Osteoblast (primary cell): Measurements from ENCODE around the gene PIP5KL1. TPM values are rescaled to one million over a fixed set of nuclear protein-coding genes. Genes with fewer than 3 reads are reported as not detected.
A peak's percentile ranks its signal among the peaks of the same experiment; 100 is the strongest.

Source experiments
- DNase-seq: peaks from one replicate; pipeline ENCODE4 v3.0.0; 2011; ENCODE audit warnings: low spot score, mixed read lengths; ENCODE audit not compliant: insufficient read length; ENCODE audit errors: missing footprints
- H2AFZ ChIP-seq: 2 replicates; pipeline ENCODE4 v1.6.0; 2011; ENCODE audit warnings: mild to moderate bottlenecking, low read length
- H3K27ac ChIP-seq: 2 replicates; pipeline ENCODE4 v1.5.1; 2011; ENCODE audit warnings: mild to moderate bottlenecking, low read depth, low read length, moderate library complexity
- H3K27me3 ChIP-seq: 2 replicates; pipeline ENCODE4 v1.6.0; 2012; ENCODE audit warnings: mild to moderate bottlenecking, control low read depth, inconsistent platforms, low read length, moderate library complexity; ENCODE audit not compliant: insufficient read depth
- H3K36me3 ChIP-seq: 2 replicates; pipeline ENCODE4 v1.5.1; 2011; ENCODE audit warnings: mild to moderate bottlenecking, low read length, control low read depth, moderate library complexity; ENCODE audit not compliant: insufficient read depth
- H3K4me1 ChIP-seq: 2 replicates; pipeline ENCODE4 v1.5.1; 2011; ENCODE audit warnings: mild to moderate bottlenecking, low read length, control low read depth, moderate library complexity; ENCODE audit not compliant: insufficient read depth
- H3K4me2 ChIP-seq: 2 replicates; pipeline ENCODE4 v1.6.0; 2011; ENCODE audit warnings: mild to moderate bottlenecking, low read length; ENCODE audit not compliant: insufficient read depth
- H3K4me3 ChIP-seq: fragments of 200-600 bp; sonication (generic); 3 replicates; pipeline ENCODE4 v1.5.1; 2012; ENCODE audit warnings: mild to moderate bottlenecking, low read length, inconsistent platforms; ENCODE audit not compliant: insufficient read depth
- H3K79me2 ChIP-seq: 2 replicates; pipeline ENCODE4 v1.6.0; 2012; ENCODE audit warnings: mild to moderate bottlenecking, low read length, control low read depth, inconsistent platforms; ENCODE audit not compliant: insufficient read depth
- H3K9me3 ChIP-seq: 2 replicates; pipeline ENCODE4 v1.5.1; 2011; ENCODE audit warnings: low read depth, low read length, control low read depth
- H4K20me1 ChIP-seq: 2 replicates; pipeline ENCODE4 v1.6.0; 2012; ENCODE audit warnings: mild to moderate bottlenecking, low read length, control low read depth; ENCODE audit not compliant: insufficient read depth
- total RNA-seq: library from RNA; depleted of rRNA; stranded (reverse); fragments of >200 nt; gene quantifications from 2 replicates; pipeline ENCODE4 v1.2.3, GENCODE V29; 2012
- TF ChIP-seq, protein P1 (sequence below): IDR thresholded peaks from 2 replicates; pipeline ENCODE4 v1.5.1; 2011; ENCODE audit warnings: mild to moderate bottlenecking, low read depth, low read length, moderate library complexity; ENCODE audit errors: extremely low read depth

Gene PIP5KL1
- total RNA-seq, 1 donor = 2.2 TPM

DNA sequence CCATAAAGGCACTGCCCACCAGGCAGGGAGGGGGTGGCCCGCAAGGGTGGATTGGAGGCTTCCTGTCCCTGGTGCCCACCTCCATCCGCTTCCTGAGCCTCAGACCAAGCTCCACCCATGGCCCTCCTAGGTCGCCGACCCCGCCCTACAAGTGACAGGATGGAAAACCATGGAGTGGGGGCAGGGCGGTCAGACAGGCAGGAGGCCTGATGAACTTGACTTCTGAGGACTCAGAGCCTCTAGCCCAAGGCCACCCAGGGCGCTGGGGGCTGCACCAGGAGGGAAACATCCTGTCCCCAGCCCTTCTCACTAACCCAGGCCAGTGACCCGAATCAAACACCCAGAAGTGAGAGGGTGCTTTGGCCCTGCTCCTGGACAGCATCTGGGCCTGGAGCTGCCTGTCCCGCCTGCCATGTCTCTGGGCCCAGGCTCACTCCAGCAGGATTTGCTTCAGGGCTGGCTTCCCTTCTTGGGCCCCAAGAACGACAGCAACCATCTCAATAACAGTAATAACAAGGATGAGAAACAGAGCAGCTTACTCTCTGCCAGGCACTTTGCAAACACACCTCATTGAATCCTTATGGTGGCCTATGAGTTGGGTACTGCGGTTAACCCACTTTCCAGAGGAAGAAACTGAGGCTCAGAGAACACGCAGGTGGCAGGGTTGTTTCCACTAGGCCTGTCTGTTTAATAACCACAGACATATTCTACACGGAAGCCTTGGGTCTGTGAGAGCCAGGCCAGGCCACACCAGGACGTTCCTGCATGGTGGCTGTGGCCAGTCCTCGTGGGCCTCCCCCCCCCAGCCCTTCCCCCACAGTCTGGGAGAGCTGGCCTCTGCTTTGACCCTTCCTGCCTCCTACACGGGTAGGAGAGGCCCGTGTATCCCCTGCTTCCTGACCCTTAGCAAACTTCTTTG is 26.8 kb downstream of the PIP5KL1 start:
- no peak overlapping the region for H3K4me2 ChIP-seq
- peaks cover 19% of the 10 kb centered on the region for H3K4me1 ChIP-seq
- no peaks in the 10 kb centered on the region for H3K9me3 ChIP-seq
- no peak overlapping the region for H3K27ac ChIP-seq
- H3K79me2 ChIP-seq = peaks cover 2% of the 10 kb centered on the region
- H2AFZ ChIP-seq = no peak overlapping the region
- no peak overlapping the region for H3K4me3 ChIP-seq
- DNase-seq = peak; percentile 73
- TF ChIP-seq, protein P1, sequence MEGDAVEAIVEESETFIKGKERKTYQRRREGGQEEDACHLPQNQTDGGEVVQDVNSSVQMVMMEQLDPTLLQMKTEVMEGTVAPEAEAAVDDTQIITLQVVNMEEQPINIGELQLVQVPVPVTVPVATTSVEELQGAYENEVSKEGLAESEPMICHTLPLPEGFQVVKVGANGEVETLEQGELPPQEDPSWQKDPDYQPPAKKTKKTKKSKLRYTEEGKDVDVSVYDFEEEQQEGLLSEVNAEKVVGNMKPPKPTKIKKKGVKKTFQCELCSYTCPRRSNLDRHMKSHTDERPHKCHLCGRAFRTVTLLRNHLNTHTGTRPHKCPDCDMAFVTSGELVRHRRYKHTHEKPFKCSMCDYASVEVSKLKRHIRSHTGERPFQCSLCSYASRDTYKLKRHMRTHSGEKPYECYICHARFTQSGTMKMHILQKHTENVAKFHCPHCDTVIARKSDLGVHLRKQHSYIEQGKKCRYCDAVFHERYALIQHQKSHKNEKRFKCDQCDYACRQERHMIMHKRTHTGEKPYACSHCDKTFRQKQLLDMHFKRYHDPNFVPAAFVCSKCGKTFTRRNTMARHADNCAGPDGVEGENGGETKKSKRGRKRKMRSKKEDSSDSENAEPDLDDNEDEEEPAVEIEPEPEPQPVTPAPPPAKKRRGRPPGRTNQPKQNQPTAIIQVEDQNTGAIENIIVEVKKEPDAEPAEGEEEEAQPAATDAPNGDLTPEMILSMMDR = no peak
- H3K27me3 ChIP-seq = no peaks in the 10 kb centered on the region
- no peaks in the 10 kb centered on the region for H4K20me1 ChIP-seq
- peaks cover 5% of the 10 kb centered on the region for H3K36me3 ChIP-seq

DNA sequence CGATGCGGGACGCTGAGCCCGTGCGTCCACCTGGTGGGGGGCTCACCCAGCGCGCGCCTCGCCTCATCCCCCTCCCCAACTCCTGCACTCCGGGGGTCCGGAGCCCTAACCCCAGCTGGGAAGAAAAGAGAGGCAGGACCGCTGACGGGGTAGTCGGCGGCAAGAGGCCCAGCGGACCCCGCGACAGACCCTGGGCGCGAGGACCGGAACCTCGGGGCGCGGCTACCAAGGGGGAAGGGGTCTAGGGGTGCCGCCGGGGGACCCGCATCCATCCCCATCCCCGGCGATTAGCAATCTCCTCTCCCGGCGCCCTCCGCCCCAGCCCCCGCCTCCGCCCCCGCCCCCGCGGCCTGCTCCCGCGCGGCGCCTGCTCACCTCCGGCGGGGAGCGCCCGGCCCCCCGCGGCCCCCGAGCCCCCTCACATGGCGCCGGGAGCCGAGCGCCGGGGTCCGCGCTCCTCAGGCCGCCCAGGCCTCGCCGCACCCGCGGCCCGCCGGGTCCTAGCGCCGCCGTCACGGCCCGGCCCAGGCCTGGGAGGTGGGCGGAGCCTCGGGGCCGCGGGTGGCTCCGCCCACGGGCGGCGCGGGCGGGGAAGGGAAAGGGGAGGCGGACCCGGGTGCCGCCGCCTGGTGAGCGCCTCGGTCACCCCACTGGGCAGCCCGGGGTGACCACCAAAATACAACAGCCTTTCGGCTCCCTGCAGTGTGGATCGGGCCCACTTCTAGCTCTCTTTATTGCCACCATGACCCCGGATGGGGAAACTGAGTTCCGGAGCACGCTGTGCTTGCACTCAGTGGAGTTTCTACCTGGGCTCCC is 31.2 kb downstream of the PIP5KL1 start, which contains the start of gene ST6GALNAC6:
Gene ST6GALNAC6, minus strand, starts transcription at position 476 of the 816 bp plus-strand sequence. CDS start 1,622 bp downstream, outside the sequence.
- Histone ChIP-seq H3K36me3 (peaks cover 24% of the 10 kb centered on the region), H2AFZ (peak within 1 kb of the TSS; percentile 83), H3K27ac (peak within 1 kb of the TSS; percentile 89), H3K79me2 (peaks cover 28% of the 10 kb centered on the region), H3K4me1 (peaks cover 38% of the 10 kb centered on the region), H4K20me1 (peaks cover 26% of the 10 kb centered on the region), H3K4me3 (peak within 1 kb of the TSS; percentile 95), H3K9me3 (no peaks in the 10 kb centered on the region), H3K27me3 (no peaks in the 10 kb centered on the region), H3K4me2 (peak within 1 kb of the TSS; percentile 89)
- peak; percentile 99 for DNase-seq
- TF ChIP-seq, protein P1 = no peak

DNA sequence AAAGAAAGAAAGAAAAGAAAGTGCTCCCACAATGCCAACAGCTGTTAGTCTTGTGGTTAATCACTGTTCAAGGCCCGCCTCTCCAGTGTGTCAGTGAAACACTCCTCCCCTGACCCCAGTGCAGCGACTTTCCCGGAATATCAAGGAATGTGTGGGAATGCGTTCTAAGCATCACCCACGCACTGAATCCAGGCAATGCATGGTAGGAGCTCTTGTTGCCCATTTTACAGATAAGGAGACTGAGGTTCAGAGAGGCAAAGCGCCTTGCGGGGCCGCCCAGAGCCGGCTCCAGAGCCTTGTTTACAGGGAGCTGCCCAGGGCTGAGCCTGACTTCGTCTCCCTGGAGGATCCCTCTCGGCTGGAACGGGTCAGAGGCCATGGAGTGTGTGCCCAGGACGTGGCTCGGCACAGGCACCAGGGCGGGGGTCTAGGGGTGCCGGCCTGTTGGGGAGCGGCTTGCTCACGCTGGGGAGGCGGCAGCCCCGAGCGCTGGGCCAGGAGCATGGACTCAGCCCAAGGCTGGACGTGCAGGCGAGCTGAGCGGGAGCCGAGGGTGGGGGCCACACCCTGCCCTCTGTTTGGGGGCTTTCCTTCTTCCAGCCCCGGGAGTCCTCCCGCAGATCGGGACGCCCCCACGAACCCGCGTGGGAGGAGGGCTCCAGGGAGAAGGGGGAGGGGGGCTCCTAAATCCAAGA is 32.0 kb downstream of the PIP5KL1 start:
- H3K27ac ChIP-seq = peak overlapping the region; percentile 89
- peak overlapping the region; percentile 51 for H2AFZ ChIP-seq
- peak overlapping the region; percentile 95 for H3K4me3 ChIP-seq
- peak overlapping the region; percentile 84 for H3K4me2 ChIP-seq
- H3K9me3 ChIP-seq = no peaks in the 10 kb centered on the region
- H4K20me1 ChIP-seq = peaks cover 26% of the 10 kb centered on the region
- TF ChIP-seq, protein P1 = no peak
- H3K36me3 ChIP-seq = peaks cover 32% of the 10 kb centered on the region
- no peaks in the 10 kb centered on the region for H3K27me3 ChIP-seq
- H3K79me2 ChIP-seq = peaks cover 28% of the 10 kb centered on the region
- DNase-seq = peak; percentile 97
- H3K4me1 ChIP-seq = peaks cover 33% of the 10 kb centered on the region
